Astrocyte (in vitro differentiated cells and primary cell): ENCODE data around the gene IL1R2.

Experiments used
- EZH2 ChIP-seq: IDR thresholded peaks from 2 replicates; pipeline ENCODE4 v1.6.1; 2012; ENCODE audit warnings: mild to moderate bottlenecking, low read length, inconsistent platforms; ENCODE audit not compliant: insufficient read depth
- TF ChIP-seq, protein P1 (sequence below): IDR thresholded peaks from 2 replicates; pipeline ENCODE4 v1.5.1; 2011; ENCODE audit warnings: low read depth, mild to moderate bottlenecking, inconsistent platforms, low read length, moderate library complexity; ENCODE audit not compliant: insufficient read depth

DNA sequence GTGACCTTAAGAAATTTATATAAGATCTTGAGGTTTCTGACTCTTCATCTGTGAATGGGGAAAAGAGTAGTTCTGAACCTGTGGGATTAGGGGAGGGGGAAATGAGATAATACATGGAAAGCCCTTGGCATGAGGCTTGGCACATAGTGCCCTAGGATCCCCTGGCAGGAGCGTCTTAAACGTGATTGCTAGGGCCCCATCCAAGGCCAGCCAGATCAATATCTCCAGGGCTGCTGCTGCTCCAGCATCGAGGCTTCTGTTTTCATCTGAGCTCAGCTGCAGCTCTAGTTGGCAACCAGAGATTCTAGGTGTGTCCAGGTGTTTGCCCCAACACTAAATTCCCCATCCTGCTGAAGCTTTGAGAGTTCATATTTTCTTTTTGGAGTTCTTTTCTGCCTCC, 71.0 kb downstream of the IL1R2 start:
- TF ChIP-seq, protein P1, sequence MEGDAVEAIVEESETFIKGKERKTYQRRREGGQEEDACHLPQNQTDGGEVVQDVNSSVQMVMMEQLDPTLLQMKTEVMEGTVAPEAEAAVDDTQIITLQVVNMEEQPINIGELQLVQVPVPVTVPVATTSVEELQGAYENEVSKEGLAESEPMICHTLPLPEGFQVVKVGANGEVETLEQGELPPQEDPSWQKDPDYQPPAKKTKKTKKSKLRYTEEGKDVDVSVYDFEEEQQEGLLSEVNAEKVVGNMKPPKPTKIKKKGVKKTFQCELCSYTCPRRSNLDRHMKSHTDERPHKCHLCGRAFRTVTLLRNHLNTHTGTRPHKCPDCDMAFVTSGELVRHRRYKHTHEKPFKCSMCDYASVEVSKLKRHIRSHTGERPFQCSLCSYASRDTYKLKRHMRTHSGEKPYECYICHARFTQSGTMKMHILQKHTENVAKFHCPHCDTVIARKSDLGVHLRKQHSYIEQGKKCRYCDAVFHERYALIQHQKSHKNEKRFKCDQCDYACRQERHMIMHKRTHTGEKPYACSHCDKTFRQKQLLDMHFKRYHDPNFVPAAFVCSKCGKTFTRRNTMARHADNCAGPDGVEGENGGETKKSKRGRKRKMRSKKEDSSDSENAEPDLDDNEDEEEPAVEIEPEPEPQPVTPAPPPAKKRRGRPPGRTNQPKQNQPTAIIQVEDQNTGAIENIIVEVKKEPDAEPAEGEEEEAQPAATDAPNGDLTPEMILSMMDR, result no peak
- no peak for TF ChIP-seq EZH2
